Neural cell (in vitro differentiated cells): ENCODE results near the gene TSPAN18. TPM values are rescaled to one million over a fixed set of nuclear protein-coding genes. Genes with fewer than 3 reads are reported as not detected.

Experiments used
- H2AFZ ChIP-seq: fragments of 200-600, 300-800 bp; sonication (generic), shearing (Covaris generic); 2 replicates; pipeline ENCODE4 v1.6.0; 2014; ENCODE audit warnings: low read depth, mild to moderate bottlenecking, antibody characterized with exemption, low read length, moderate library complexity
- H3F3A ChIP-seq: fragments of 200-600 bp; shearing (Covaris generic); 2 replicates; pipeline ENCODE4 v1.6.1; 2016; ENCODE audit warnings: mild to moderate bottlenecking, moderate library complexity, mixed read lengths, antibody characterized with exemption, low read length; ENCODE audit not compliant: insufficient read depth, poor library complexity, severe bottlenecking
- H3K27ac ChIP-seq: fragments of 200-600, 300-800 bp; sonication (generic), shearing (Covaris generic); 2 replicates; pipeline ENCODE4 v1.5.1; 2014; ENCODE audit warnings: mild to moderate bottlenecking, low read length, moderate library complexity
- H3K27me3 ChIP-seq: fragments of 300-800, 200-600 bp; sonication (generic), shearing (Covaris generic); 2 replicates; pipeline ENCODE4 v1.6.0; 2014; ENCODE audit warnings: mild to moderate bottlenecking, low read depth, low read length, moderate library complexity; ENCODE audit not compliant: insufficient read depth
- H3K36me3 ChIP-seq: fragments of 300-800, 200-600 bp; sonication (generic), shearing (Covaris generic); 2 replicates; pipeline ENCODE4 v1.5.1; 2014; ENCODE audit warnings: mild to moderate bottlenecking, antibody characterized with exemption, low read length, moderate library complexity; ENCODE audit not compliant: insufficient read depth
- H3K4me2 ChIP-seq: fragments of 300-800, 200-600 bp; sonication (generic), shearing (Covaris generic); 2 replicates; pipeline ENCODE4 v1.6.0; 2014; ENCODE audit warnings: mild to moderate bottlenecking, low read length
- H3K4me3 ChIP-seq: fragments of 300-800, 200-600 bp; sonication (generic), shearing (Covaris generic); 2 replicates; pipeline ENCODE4 v1.5.1; 2014; ENCODE audit warnings: mild to moderate bottlenecking, low read length, moderate library complexity
- H3K79me2 ChIP-seq: fragments of 200-600 bp; shearing (Covaris generic); replicated peaks from 2 replicates; pipeline ENCODE4 v1.6.0; 2014; ENCODE audit warnings: mild to moderate bottlenecking, low read length, moderate library complexity; ENCODE audit not compliant: insufficient read depth
- H3K9ac ChIP-seq: fragments of 300-800, 200-600 bp; sonication (generic), shearing (Covaris generic); 2 replicates; pipeline ENCODE4 v1.6.1; 2016; ENCODE audit warnings: mild to moderate bottlenecking, low read length, mixed read lengths
- H3K9me2 ChIP-seq: fragments of 200-600 bp; shearing (Covaris generic); 2 replicates; pipeline ENCODE4 v1.6.1; 2016; ENCODE audit warnings: mild to moderate bottlenecking, low read length, mixed read lengths; ENCODE audit not compliant: insufficient read depth
- H3K9me3 ChIP-seq: fragments of 200-600, 300-800 bp; sonication (generic), shearing (Covaris generic); 2 replicates; pipeline ENCODE4 v1.6.1; 2016; ENCODE audit warnings: mild to moderate bottlenecking, mixed run types, low read length, moderate library complexity, mixed read lengths
- H4K20me1 ChIP-seq: fragments of 200-600 bp; shearing (Covaris generic); 2 replicates; pipeline ENCODE4 v1.6.1; 2016; ENCODE audit warnings: mild to moderate bottlenecking, mixed run types; ENCODE audit not compliant: insufficient read depth
- CTCF ChIP-seq: fragments of 450-650 bp; IDR thresholded peaks from 2 replicates; pipeline ENCODE4 v1.5.1; 2014; ENCODE audit warnings: antibody characterized with exemption, mild to moderate bottlenecking, moderate library complexity; ENCODE audit not compliant: poor library complexity, severe bottlenecking
- POLR2AphosphoS5 ChIP-seq: IDR thresholded peaks from 2 replicates; pipeline ENCODE4 v1.6.1; 2012
- RAD21 ChIP-seq: fragments of 450-650 bp; conservative IDR thresholded peaks from 2 replicates; pipeline ENCODE4 v1.6.1; 2014; ENCODE audit warnings: antibody characterized with exemption, mild to moderate bottlenecking, moderate library complexity
- SMC3 ChIP-seq: fragments of 450-650 bp; conservative IDR thresholded peaks from 2 replicates; pipeline ENCODE4 v1.6.1; 2014; ENCODE audit warnings: antibody characterized with exemption, mild to moderate bottlenecking, moderate library complexity; ENCODE audit not compliant: poor library complexity
- TAF1 ChIP-seq: IDR thresholded peaks from 2 replicates; pipeline ENCODE4 v1.6.1; 2012; ENCODE audit warnings: low read depth
- polyA plus RNA-seq: library from polyadenylated mRNA; depleted of rRNA; stranded (reverse); fragments of >200 nt; gene quantifications from 2 replicates; pipeline ENCODE4 v1.2.3, GENCODE V29; 2014
- TF ChIP-seq, protein P1 (sequence below): IDR thresholded peaks from 2 replicates; pipeline ENCODE4 v1.6.1; 2012; ENCODE audit warnings: borderline replicate concordance

Gene TSPAN18
- polyA plus RNA-seq, 1 donor from 2014 or later, result 8.4 TPM

DNA sequence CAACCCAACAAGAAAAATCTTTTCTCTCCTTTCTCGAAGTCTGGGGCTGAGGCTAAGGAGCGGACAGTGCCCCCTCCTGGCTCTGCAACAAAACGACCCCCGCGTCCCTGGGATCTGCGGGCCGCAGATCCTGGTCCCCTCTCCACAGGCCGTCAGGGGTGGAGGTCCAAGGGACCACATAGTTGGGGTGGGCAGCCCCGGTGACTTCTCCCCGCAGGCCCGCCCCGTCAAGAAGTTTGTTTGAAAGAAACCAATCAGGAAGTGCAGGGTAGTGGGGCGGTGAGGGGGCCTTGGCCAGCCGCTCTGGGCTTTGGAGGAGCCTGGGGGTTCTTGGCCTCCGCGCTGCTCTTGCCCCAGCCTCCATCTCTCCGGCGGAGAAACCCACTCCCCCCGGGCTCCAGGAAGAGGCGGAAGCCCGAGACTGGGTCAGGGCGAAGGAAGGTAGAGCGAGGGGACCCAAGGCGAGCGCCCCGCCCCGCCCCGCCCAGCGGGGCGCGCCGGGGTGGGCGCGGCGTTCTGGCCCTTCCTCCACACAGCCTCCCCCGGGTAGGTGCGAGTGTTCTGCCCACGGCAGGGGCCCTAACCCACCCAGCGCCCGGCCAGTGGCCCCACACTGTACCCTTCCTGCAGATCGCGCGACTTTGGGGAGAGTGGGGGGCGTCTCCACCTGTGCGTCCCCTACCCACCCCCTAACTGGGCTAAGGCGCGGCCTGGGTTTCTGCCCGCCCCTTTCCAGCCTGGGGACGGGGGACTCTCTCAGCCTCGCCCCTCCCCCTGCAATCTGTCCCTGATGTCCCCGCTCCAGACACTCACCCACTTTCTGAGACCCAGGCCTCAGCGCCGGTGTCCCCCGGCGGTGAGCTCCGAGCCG lies 222.6 kb downstream of the TSPAN18 start:
- Histone ChIP-seq H3K4me3 (peak overlapping the region; percentile 93), H3K9me2 (no peaks in the 10 kb centered on the region), H3K79me2 (peaks cover 50% of the 10 kb centered on the region), H3K4me2 (peak overlapping the region; percentile 73), H3K36me3 (no peaks in the 10 kb centered on the region), H3F3A (no peaks in the 10 kb centered on the region), H3K9me3 (no peaks in the 10 kb centered on the region), H2AFZ (peak overlapping the region; percentile 83), H3K27me3 (no peaks in the 10 kb centered on the region), H4K20me1 (no peaks in the 10 kb centered on the region), H3K9ac (peak overlapping the region; percentile 99), H3K27ac (peak overlapping the region; percentile 94)
- TF ChIP-seq SMC3 (peak; percentile 74), CTCF (peak; percentile 80), POLR2AphosphoS5 (peak; percentile 49), RAD21 (peak; percentile 63)
- TF ChIP-seq, protein P1, sequence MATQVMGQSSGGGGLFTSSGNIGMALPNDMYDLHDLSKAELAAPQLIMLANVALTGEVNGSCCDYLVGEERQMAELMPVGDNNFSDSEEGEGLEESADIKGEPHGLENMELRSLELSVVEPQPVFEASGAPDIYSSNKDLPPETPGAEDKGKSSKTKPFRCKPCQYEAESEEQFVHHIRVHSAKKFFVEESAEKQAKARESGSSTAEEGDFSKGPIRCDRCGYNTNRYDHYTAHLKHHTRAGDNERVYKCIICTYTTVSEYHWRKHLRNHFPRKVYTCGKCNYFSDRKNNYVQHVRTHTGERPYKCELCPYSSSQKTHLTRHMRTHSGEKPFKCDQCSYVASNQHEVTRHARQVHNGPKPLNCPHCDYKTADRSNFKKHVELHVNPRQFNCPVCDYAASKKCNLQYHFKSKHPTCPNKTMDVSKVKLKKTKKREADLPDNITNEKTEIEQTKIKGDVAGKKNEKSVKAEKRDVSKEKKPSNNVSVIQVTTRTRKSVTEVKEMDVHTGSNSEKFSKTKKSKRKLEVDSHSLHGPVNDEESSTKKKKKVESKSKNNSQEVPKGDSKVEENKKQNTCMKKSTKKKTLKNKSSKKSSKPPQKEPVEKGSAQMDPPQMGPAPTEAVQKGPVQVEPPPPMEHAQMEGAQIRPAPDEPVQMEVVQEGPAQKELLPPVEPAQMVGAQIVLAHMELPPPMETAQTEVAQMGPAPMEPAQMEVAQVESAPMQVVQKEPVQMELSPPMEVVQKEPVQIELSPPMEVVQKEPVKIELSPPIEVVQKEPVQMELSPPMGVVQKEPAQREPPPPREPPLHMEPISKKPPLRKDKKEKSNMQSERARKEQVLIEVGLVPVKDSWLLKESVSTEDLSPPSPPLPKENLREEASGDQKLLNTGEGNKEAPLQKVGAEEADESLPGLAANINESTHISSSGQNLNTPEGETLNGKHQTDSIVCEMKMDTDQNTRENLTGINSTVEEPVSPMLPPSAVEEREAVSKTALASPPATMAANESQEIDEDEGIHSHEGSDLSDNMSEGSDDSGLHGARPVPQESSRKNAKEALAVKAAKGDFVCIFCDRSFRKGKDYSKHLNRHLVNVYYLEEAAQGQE, result no peak

DNA sequence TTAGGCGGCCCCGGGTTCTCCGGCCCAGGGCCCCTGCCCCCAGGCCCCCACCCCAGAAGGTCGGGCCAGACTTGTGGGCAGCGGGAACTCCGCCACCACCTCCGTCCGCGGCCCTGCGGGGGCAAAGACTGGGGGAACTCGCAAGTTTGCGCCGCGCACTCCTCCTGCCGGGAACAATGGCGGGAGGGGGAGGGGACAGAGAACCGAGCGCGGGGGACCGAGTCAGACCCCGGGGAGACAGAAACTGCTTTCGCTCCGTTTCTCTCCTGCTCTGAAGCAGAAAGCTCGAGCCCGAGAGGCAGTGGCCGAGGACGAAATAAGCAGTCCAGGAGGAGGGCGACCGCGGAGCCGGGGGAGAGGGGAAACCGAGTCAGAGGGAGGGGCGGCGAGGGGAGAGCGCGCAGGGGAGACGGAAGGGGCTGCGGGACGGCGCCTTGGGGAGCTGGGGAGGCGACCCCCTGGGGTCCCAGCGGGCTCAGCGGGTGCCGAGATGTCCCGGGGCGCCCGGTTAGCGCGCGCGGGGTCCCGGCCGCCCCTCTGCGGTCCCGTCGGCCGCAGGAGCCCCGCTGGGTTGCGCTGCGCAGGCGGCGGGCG lies 223.4 kb downstream of the TSPAN18 start:
- Histone ChIP-seq H3K9me3 (no peaks in the 10 kb centered on the region), H3K9ac (peak overlapping the region; percentile 99), H3K27me3 (no peaks in the 10 kb centered on the region), H4K20me1 (no peaks in the 10 kb centered on the region), H3K36me3 (no peaks in the 10 kb centered on the region), H2AFZ (peak overlapping the region; percentile 83), H3K4me3 (peak overlapping the region; percentile 93), H3K79me2 (peaks cover 43% of the 10 kb centered on the region), H3K9me2 (no peaks in the 10 kb centered on the region), H3K4me2 (peak overlapping the region; percentile 73), H3K27ac (peak overlapping the region; percentile 94), H3F3A (no peaks in the 10 kb centered on the region)
- TF ChIP-seq, protein P1, result peak; percentile 95
- peak; percentile 99 for TF ChIP-seq TAF1
- peak; percentile 43 for TF ChIP-seq POLR2AphosphoS5
- no peak for TF ChIP-seq CTCF
